PFSK-1 (cell line): Measurements from ENCODE around the gene ERBIN.

Experiments used
- FOXP2 ChIP-seq: optimal IDR thresholded peaks from 2 replicates; pipeline ENCODE3; 2011; ENCODE audit warnings: borderline replicate concordance, control low read depth, inconsistent platforms; ENCODE audit not compliant: insufficient read depth; ENCODE audit errors: extremely low read length, extremely low read depth
- POLR2AphosphoS5 ChIP-seq: IDR thresholded peaks from 2 replicates; pipeline ENCODE4 v1.6.1; 2012; ENCODE audit warnings: low read depth, mild to moderate bottlenecking, control low read depth, low read length, moderate library complexity
- REST ChIP-seq, 2 experiments: IDR thresholded peaks; 2 replicates each; pipeline versions ENCODE4 v1.6.1 to v1.8.0; 2011 to 2012; ENCODE audit warnings: low read depth in 2 of 2, low read length in 2 of 2, control low read depth in 1 of 2, inconsistent platforms in 1 of 2, mild to moderate bottlenecking in 1 of 2, moderate library complexity in 1 of 2; ENCODE audit not compliant: insufficient read depth in 1 of 2
- SIN3A ChIP-seq: IDR thresholded peaks from 2 replicates; pipeline ENCODE4 v1.6.1; 2012; ENCODE audit warnings: mild to moderate bottlenecking, low read length, moderate library complexity, borderline replicate concordance; ENCODE audit not compliant: insufficient read depth
- TAF1 ChIP-seq: IDR thresholded peaks from 2 replicates; pipeline ENCODE4 v1.6.1; 2012; ENCODE audit warnings: low read length, control low read depth, borderline replicate concordance; ENCODE audit not compliant: insufficient read depth

ERBIN gene

GRCh38 chr5:66118304-66118703 lies 191.9 kb downstream of the ERBIN start:
- TF ChIP-seq POLR2AphosphoS5 (no peak), REST (IDR thresholded peaks at IDR 0.05; ENCODE audit: insufficient read depth in 1 of 2, low read depth in 2 of 2, low read length in 2 of 2) (no peak), TAF1 (no peak), FOXP2 (no peak), SIN3A (no peak)

- TF ChIP-seq FOXP2 = no peak
- TF ChIP-seq POLR2AphosphoS5 = no peak
- no peak for TF ChIP-seq TAF1
- no peak for TF ChIP-seq SIN3A
- TF ChIP-seq REST (IDR thresholded peaks at IDR 0.05; ENCODE audit: insufficient read depth in 1 of 2, low read depth in 2 of 2, low read length in 2 of 2) = no peak
Measured at GRCh38 chr5:66122379-66123034, 196.1 kb downstream of the ERBIN start.

GRCh38 chr5:66129144-66129543 lies 202.8 kb downstream of the ERBIN start:
- TF ChIP-seq REST (IDR thresholded peaks at IDR 0.05; ENCODE audit: insufficient read depth in 1 of 2, low read depth in 2 of 2, low read length in 2 of 2) = no peak
- no peak for TF ChIP-seq SIN3A
- no peak for TF ChIP-seq FOXP2
- no peak for TF ChIP-seq POLR2AphosphoS5
- no peak for TF ChIP-seq TAF1

GRCh38 chr5:66130493-66130892 lies 204.1 kb downstream of the ERBIN start:
- TF ChIP-seq REST (IDR thresholded peaks at IDR 0.05; ENCODE audit: insufficient read depth in 1 of 2, low read depth in 2 of 2, low read length in 2 of 2) = no peak
- TF ChIP-seq POLR2AphosphoS5 = no peak
- no peak for TF ChIP-seq TAF1
- no peak for TF ChIP-seq SIN3A
- no peak for TF ChIP-seq FOXP2
